ENCODE measurements around the gene CDK5RAP1. TPM values are rescaled to one million over a fixed set of nuclear protein-coding genes. Genes with fewer than 3 reads are reported as not detected.

Gene CDK5RAP1
- total RNA-seq, 3 donors from 2014 or later: 21.8 to 32.4 (median 29.4) TPM

GRCh38 chr20:33338467-33339258, 62.7 kb downstream of the CDK5RAP1 start:
- Histone ChIP-seq H3K27me3 (no peaks in the 10 kb centered on the region), H3K9me3 (no peaks in the 10 kb centered on the region), H3K4me1 (no peaks in the 10 kb centered on the region), H3K27ac (no peak overlapping the region), H3K36me3 (no peaks in the 10 kb centered on the region), H3K4me3 (no peak overlapping the region)
- intact Hi-C loops (cut with DNase I; ENCODE audit: low total_unique reads): no loop called here
- no peak for DNase-seq (ENCODE audit: low spot score in 2 of 2)
- TF ChIP-seq POLR2AphosphoS5 (IDR thresholded peaks at IDR 0.05): no peak
- TF ChIP-seq CTCF (IDR thresholded peaks at IDR 0.05): no peak
- TF ChIP-seq POLR2A (IDR thresholded peaks at IDR 0.05): no peak

GRCh38 chr20:33337531-33338165, 63.7 kb downstream of the CDK5RAP1 start:
- H3K27me3 ChIP-seq: no peaks in the 10 kb centered on the region
- TF ChIP-seq CTCF (IDR thresholded peaks at IDR 0.05): no peak
- no peak for TF ChIP-seq POLR2A (IDR thresholded peaks at IDR 0.05)
- TF ChIP-seq POLR2AphosphoS5 (IDR thresholded peaks at IDR 0.05): no peak
- intact Hi-C loops (cut with DNase I; ENCODE audit: low total_unique reads): no loop called here
- no peak overlapping the region for H3K27ac ChIP-seq
- no peaks in the 10 kb centered on the region for H3K9me3 ChIP-seq
- no peaks in the 10 kb centered on the region for H3K36me3 ChIP-seq
- no peaks in the 10 kb centered on the region for H3K4me1 ChIP-seq
- H3K4me3 ChIP-seq: no peak overlapping the region
- no peak for DNase-seq (ENCODE audit: low spot score in 2 of 2)

- no peak for DNase-seq (ENCODE audit: low spot score in 2 of 2)
These were observed 64.2 kb downstream of the CDK5RAP1 start for GRCh38 chr20:33337119-33337518.

GRCh38 chr20:33336375-33336774, 64.9 kb downstream of the CDK5RAP1 start:
- no peaks in the 10 kb centered on the region for H3K36me3 ChIP-seq
- no peak overlapping the region for H3K27ac ChIP-seq
- intact Hi-C loops (cut with DNase I; ENCODE audit: low total_unique reads): no loop called here
- no peaks in the 10 kb centered on the region for H3K9me3 ChIP-seq
- no peak overlapping the region for H3K4me3 ChIP-seq
- no peaks in the 10 kb centered on the region for H3K4me1 ChIP-seq
- no peak for DNase-seq (ENCODE audit: low spot score in 2 of 2)
- TF ChIP-seq CTCF (IDR thresholded peaks at IDR 0.05): no peak
- TF ChIP-seq POLR2A (IDR thresholded peaks at IDR 0.05): no peak
- TF ChIP-seq POLR2AphosphoS5 (IDR thresholded peaks at IDR 0.05): no peak
- H3K27me3 ChIP-seq: no peaks in the 10 kb centered on the region

More at GRCh38 chr20:33337119-33337518, 64.2 kb downstream of the CDK5RAP1 start:
- H3K4me1 ChIP-seq: no peaks in the 10 kb centered on the region
- H3K9me3 ChIP-seq: no peaks in the 10 kb centered on the region
- H3K27ac ChIP-seq: no peak overlapping the region
- H3K27me3 ChIP-seq: no peaks in the 10 kb centered on the region
- no peak for TF ChIP-seq CTCF (IDR thresholded peaks at IDR 0.05)
- TF ChIP-seq POLR2A (IDR thresholded peaks at IDR 0.05): no peak
- TF ChIP-seq POLR2AphosphoS5 (IDR thresholded peaks at IDR 0.05): no peak
- H3K4me3 ChIP-seq: no peak overlapping the region
- intact Hi-C loops (cut with DNase I; ENCODE audit: low total_unique reads): no loop called here
- no peaks in the 10 kb centered on the region for H3K36me3 ChIP-seq

GRCh38 chr20:33334111-33334510, 67.2 kb downstream of the CDK5RAP1 start:
- Histone ChIP-seq H3K9me3 (no peaks in the 10 kb centered on the region), H3K27me3 (peaks cover 0 to 7% of the 10 kb centered on the region in 2 donors), H3K27ac (no peak overlapping the region), H3K4me1 (no peaks in the 10 kb centered on the region), H3K4me3 (no peak overlapping the region), H3K36me3 (no peaks in the 10 kb centered on the region)
- no peak for DNase-seq (ENCODE audit: low spot score in 2 of 2)
- intact Hi-C loops (cut with DNase I; ENCODE audit: low total_unique reads): no loop called here
- TF ChIP-seq POLR2A (IDR thresholded peaks at IDR 0.05) (no peak), CTCF (IDR thresholded peaks at IDR 0.05) (no peak), POLR2AphosphoS5 (IDR thresholded peaks at IDR 0.05) (no peak)
